Suprapubic skin (tissue), 4 donors: Measurements from ENCODE around the gene C11orf24.

Source experiments
- POLR2A ChIP-seq, 2 donors: fragments of 450-650 bp; IDR thresholded peaks; one replicate each; pipeline ENCODE4 v1.6.1; 2017; ENCODE audit warnings: antibody characterized with exemption in 2 of 2, mild to moderate bottlenecking in 2 of 2, moderate library complexity in 2 of 2
- POLR2AphosphoS5 ChIP-seq, 3 donors: sonication (generic); formaldehyde crosslinking; IDR thresholded peaks; one replicate each; pipeline ENCODE4 v1.6.1; 2017; ENCODE audit warnings: antibody characterized with exemption in 3 of 3

- no peak for TF ChIP-seq POLR2A (IDR thresholded peaks at IDR 0.05)
- no peak for TF ChIP-seq POLR2AphosphoS5 (IDR thresholded peaks at IDR 0.05)
Measured at GRCh38 chr11:68300076-68300830, 28.5 kb upstream of the C11orf24 start.
